ENCODE results near the gene MYOT.

DNA sequence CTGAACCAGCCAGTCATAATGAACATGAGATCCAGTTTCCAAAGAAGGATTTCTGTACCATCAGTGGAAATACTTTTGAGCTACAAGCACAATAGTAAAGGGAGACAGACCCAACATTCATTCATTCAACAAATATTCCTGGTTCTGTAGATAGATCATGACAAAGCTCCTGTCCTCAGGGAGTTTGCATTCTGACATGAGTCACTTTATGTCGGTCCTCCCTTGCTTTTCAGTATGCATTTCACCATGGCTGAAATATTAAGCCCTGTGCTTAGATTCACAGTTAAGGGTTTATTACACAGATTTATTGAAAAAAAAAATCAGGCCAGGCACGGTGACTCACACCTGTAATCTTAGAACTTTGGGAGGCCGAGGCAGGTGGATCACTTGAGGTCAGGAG, 5.4 kb upstream of the MYOT start:
- TF ChIP-seq, protein P1, sequence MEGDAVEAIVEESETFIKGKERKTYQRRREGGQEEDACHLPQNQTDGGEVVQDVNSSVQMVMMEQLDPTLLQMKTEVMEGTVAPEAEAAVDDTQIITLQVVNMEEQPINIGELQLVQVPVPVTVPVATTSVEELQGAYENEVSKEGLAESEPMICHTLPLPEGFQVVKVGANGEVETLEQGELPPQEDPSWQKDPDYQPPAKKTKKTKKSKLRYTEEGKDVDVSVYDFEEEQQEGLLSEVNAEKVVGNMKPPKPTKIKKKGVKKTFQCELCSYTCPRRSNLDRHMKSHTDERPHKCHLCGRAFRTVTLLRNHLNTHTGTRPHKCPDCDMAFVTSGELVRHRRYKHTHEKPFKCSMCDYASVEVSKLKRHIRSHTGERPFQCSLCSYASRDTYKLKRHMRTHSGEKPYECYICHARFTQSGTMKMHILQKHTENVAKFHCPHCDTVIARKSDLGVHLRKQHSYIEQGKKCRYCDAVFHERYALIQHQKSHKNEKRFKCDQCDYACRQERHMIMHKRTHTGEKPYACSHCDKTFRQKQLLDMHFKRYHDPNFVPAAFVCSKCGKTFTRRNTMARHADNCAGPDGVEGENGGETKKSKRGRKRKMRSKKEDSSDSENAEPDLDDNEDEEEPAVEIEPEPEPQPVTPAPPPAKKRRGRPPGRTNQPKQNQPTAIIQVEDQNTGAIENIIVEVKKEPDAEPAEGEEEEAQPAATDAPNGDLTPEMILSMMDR (IDR thresholded peaks at IDR 0.05): no peak
- TF ChIP-seq MYBL2 (CRISPR knock-in tag; IDR thresholded peaks at IDR 0.05): no peak
- TF ChIP-seq FOXK1 (CRISPR knock-in tag; IDR thresholded peaks at IDR 0.05): no peak
- no peak for TF ChIP-seq TCF7 (CRISPR knock-in tag; IDR thresholded peaks at IDR 0.05; ENCODE audit: low read depth)
- no peak for TF ChIP-seq TP53 (CRISPR knock-in tag; IDR thresholded peaks at IDR 0.05)
- TF ChIP-seq FOXJ3 (CRISPR knock-in tag; IDR thresholded peaks at IDR 0.05; ENCODE audit: borderline replicate concordance): no peak
- TF ChIP-seq SP1 (CRISPR knock-in tag; conservative IDR thresholded peaks at IDR 0.05): no peak
- no peak for TF ChIP-seq GABPB1 (CRISPR knock-in tag; IDR thresholded peaks at IDR 0.05)
- no peak for TF ChIP-seq ESRRA (CRISPR knock-in tag; IDR thresholded peaks at IDR 0.05; ENCODE audit: borderline replicate concordance)
- TF ChIP-seq, protein P2, sequence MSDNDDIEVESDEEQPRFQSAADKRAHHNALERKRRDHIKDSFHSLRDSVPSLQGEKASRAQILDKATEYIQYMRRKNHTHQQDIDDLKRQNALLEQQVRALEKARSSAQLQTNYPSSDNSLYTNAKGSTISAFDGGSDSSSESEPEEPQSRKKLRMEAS (CRISPR knock-in tag; IDR thresholded peaks at IDR 0.05): no peak
- TF ChIP-seq FOXP1 (CRISPR knock-in tag; IDR thresholded peaks at IDR 0.05; ENCODE audit: borderline replicate concordance): no peak
- TF ChIP-seq, protein P3, sequence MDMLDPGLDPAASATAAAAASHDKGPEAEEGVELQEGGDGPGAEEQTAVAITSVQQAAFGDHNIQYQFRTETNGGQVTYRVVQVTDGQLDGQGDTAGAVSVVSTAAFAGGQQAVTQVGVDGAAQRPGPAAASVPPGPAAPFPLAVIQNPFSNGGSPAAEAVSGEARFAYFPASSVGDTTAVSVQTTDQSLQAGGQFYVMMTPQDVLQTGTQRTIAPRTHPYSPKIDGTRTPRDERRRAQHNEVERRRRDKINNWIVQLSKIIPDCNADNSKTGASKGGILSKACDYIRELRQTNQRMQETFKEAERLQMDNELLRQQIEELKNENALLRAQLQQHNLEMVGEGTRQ (CRISPR knock-in tag; IDR thresholded peaks at IDR 0.05): no peak
- no peak for TF ChIP-seq NFE2L1 (CRISPR knock-in tag; IDR thresholded peaks at IDR 0.05)
- TF ChIP-seq, protein P4, sequence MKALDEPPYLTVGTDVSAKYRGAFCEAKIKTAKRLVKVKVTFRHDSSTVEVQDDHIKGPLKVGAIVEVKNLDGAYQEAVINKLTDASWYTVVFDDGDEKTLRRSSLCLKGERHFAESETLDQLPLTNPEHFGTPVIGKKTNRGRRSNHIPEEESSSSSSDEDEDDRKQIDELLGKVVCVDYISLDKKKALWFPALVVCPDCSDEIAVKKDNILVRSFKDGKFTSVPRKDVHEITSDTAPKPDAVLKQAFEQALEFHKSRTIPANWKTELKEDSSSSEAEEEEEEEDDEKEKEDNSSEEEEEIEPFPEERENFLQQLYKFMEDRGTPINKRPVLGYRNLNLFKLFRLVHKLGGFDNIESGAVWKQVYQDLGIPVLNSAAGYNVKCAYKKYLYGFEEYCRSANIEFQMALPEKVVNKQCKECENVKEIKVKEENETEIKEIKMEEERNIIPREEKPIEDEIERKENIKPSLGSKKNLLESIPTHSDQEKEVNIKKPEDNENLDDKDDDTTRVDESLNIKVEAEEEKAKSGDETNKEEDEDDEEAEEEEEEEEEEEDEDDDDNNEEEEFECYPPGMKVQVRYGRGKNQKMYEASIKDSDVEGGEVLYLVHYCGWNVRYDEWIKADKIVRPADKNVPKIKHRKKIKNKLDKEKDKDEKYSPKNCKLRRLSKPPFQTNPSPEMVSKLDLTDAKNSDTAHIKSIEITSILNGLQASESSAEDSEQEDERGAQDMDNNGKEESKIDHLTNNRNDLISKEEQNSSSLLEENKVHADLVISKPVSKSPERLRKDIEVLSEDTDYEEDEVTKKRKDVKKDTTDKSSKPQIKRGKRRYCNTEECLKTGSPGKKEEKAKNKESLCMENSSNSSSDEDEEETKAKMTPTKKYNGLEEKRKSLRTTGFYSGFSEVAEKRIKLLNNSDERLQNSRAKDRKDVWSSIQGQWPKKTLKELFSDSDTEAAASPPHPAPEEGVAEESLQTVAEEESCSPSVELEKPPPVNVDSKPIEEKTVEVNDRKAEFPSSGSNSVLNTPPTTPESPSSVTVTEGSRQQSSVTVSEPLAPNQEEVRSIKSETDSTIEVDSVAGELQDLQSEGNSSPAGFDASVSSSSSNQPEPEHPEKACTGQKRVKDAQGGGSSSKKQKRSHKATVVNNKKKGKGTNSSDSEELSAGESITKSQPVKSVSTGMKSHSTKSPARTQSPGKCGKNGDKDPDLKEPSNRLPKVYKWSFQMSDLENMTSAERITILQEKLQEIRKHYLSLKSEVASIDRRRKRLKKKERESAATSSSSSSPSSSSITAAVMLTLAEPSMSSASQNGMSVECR (CRISPR knock-in tag; IDR thresholded peaks at IDR 0.05; ENCODE audit: borderline replicate concordance): no peak
